Tibial artery (tissue), 4 donors: ENCODE measurements around the gene KIF19.

Experiments used
- DNase-seq, 2 donors: peaks; one replicate each; pipeline ENCODE4 v3.0.0-alpha.2; 2019
- H3K27ac ChIP-seq, 2 donors: fragments of 200-600 bp; sonication (generic) in 1 of 2; 1 replicate in 1 of 2; 2 replicates in 1 of 2; pipeline ENCODE4 v1.5.1; 2018 to 2019; ENCODE audit warnings: mild to moderate bottlenecking in 1 of 2
- H3K27me3 ChIP-seq, 2 donors: fragments of 200-600 bp; sonication (generic) in 1 of 2; one replicate each; pipeline versions ENCODE4 v1.5.1 to v1.6.0; 2016 to 2019
- H3K36me3 ChIP-seq, 3 donors: fragments of 200-600 bp; sonication (generic) in 2 of 3; one replicate each; pipeline ENCODE4 v1.5.1; 2016 to 2019; ENCODE audit warnings: mild to moderate bottlenecking in 2 of 3
- H3K4me1 ChIP-seq, 4 donors: fragments of 200-600 bp; sonication (generic) in 2 of 4; 1 replicate in 3 of 4; 2 replicates in 1 of 4; pipeline ENCODE4 v1.5.1; 2016 to 2019
- H3K4me3 ChIP-seq, 2 donors: fragments of 200-600 bp; sonication (generic) in 1 of 2; 1 replicate in 1 of 2; 2 replicates in 1 of 2; pipeline ENCODE4 v1.5.1; 2018 to 2019; ENCODE audit warnings: mild to moderate bottlenecking in 2 of 2
- H3K9me3 ChIP-seq, 3 donors: fragments of 200-600 bp; sonication (generic) in 1 of 3; one replicate each; pipeline ENCODE4 v1.5.1; 2016 to 2019
- intact Hi-C: fragments of 100-400 bp; cut with DNase I; formaldehyde crosslinking; loops from one replicate; pipeline ENCODE4 v1.15.0; 2023; ENCODE audit warnings: low total_unique reads
- TF ChIP-seq, protein P1 (sequence below), 2 experiments: fragments of 200-600 bp in 1 of 2; fragments of 450-650 bp in 1 of 2; IDR thresholded peaks; one replicate each; pipeline ENCODE4 v1.5.1; 2017 to 2019; ENCODE audit warnings: antibody characterized with exemption in 2 of 2, mild to moderate bottlenecking in 1 of 2, moderate library complexity in 1 of 2

Gene KIF19

DNA sequence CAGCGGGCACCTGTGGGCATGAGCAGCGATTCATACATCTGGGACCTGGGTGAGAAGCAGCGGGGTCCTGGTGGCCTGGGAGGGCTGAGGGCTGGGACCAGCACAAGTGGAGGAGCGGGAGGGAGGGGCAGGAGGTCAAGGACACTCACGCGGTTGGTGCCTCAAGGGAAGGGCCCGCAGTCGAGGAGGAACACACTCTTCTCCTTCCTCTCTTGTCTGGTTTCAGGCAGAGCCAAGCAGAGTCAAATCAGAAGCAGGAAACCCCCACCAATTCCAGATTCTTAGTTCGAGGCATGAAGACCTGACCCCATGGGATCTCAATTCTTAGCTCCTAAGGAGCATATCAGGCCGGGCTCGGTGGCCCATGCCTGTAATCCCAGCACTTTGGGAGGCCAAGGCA, 36.3 kb upstream of the KIF19 start:
- no peak overlapping the region for H3K4me3 ChIP-seq
- TF ChIP-seq, protein P1, sequence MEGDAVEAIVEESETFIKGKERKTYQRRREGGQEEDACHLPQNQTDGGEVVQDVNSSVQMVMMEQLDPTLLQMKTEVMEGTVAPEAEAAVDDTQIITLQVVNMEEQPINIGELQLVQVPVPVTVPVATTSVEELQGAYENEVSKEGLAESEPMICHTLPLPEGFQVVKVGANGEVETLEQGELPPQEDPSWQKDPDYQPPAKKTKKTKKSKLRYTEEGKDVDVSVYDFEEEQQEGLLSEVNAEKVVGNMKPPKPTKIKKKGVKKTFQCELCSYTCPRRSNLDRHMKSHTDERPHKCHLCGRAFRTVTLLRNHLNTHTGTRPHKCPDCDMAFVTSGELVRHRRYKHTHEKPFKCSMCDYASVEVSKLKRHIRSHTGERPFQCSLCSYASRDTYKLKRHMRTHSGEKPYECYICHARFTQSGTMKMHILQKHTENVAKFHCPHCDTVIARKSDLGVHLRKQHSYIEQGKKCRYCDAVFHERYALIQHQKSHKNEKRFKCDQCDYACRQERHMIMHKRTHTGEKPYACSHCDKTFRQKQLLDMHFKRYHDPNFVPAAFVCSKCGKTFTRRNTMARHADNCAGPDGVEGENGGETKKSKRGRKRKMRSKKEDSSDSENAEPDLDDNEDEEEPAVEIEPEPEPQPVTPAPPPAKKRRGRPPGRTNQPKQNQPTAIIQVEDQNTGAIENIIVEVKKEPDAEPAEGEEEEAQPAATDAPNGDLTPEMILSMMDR (IDR thresholded peaks at IDR 0.05) = no peak
- no peaks in the 10 kb centered on the region for H3K4me1 ChIP-seq
- DNase-seq = no peak
- intact Hi-C loops = loop anchor here (10.0 kb wide), 1 partner anchor 195 kb away; no protein-coding TSS in a partner anchor
- H3K9me3 ChIP-seq = no peaks in the 10 kb centered on the region
- H3K27me3 ChIP-seq = peaks cover 0 to 5% of the 10 kb centered on the region in 2 donors
- no peak overlapping the region for H3K27ac ChIP-seq
- no peaks in the 10 kb centered on the region for H3K36me3 ChIP-seq

DNA sequence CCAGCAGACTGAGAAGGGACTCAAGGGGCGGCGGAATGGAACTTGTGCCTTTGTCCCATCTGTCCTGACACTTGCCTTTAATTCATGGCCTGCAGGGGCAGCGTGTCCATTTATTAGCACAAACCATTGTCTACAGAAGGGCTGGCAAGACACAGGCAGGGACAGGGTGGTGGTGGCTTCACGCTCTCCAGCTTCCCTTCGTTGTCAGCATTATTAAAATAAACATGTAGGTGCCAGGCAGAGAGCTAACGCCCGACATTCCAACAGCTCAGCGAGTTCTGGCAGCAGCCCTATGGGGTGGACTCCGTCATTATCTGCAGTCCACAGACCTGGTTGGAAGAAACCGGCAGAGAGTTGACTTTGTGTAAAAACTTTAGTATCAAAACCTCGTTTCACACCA, 35.7 kb upstream of the KIF19 start:
- intact Hi-C loops = no loop called here
- Histone ChIP-seq H3K36me3 (no peaks in the 10 kb centered on the region), H3K4me1 (no peaks in the 10 kb centered on the region), H3K27ac (no peak overlapping the region), H3K9me3 (no peaks in the 10 kb centered on the region), H3K27me3 (no peaks in the 10 kb centered on the region), H3K4me3 (no peak overlapping the region)
- DNase-seq = no peak
- TF ChIP-seq, protein P1 (IDR thresholded peaks at IDR 0.05) = no peak

DNA sequence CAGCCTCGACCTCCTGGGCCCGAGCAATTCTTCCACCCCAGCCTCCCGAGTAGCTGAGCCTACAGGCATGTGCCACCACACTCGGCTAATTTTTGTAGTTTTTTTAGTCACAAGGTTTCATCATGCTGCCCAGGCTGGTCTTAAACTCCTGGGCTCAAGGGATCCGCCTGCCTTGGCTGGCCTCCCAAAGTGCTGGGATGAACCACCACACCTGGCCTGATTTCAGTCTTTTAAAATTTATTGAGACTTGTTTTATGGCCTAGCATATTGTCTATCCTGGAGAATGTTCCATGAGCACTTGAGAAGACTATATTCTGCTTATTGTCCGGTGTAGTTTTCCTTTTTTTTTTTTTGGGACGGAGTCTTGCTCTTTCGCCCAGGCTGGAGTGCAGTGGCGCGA, 33.5 kb upstream of the KIF19 start:
- H3K4me1 ChIP-seq = no peaks in the 10 kb centered on the region
- no peak overlapping the region for H3K4me3 ChIP-seq
- no peak for DNase-seq
- no peaks in the 10 kb centered on the region for H3K36me3 ChIP-seq
- TF ChIP-seq, protein P1 (IDR thresholded peaks at IDR 0.05) = no peak
- intact Hi-C loops = no loop called here
- peaks cover 0 to 1% of the 10 kb centered on the region in 2 donors for H3K27me3 ChIP-seq
- H3K9me3 ChIP-seq = no peaks in the 10 kb centered on the region
- no peak overlapping the region for H3K27ac ChIP-seq

DNA sequence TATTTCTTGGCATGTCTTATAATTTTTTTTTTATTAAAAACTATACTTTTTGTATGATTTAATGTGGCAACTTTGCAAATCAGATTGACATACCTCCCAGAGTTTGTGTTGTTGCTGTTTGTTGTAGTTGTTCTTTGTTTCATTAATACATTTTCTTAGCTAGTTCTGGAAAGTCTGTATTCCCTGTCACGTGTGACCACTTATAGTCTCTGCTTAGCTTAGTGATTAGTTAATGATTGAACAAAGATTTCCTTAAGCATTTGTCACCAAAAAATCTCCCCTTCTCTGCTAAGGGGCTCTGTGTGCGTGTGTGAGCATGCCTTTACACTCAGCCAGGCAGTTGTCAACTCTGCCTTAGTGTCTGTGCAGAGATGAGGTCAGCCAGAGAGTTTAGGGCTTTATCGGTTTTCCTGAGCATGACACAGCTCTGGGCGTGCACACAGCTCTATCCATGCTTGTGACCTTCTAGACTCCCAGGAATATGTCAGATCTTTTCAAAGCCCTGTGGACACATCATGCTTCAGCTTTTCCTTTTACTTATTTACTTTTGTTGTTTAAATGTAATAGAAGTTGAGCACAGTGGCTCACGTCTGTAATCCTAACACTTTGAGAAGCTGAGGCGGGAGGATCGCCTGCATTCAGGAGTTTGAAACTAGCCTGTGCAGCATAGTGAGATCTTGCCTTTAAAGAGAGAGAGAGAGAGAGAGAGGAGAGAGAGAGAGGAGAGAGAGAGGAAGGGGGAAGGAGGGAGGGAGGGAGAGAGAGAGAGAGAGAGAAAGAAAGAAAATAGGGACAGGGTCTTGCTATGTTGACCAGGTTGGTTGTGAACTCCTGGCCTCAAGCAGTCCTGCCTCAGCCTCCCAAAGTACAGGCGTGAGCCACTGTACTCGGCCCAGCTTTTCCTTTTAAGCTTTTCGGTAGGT, 30.1 kb upstream of the KIF19 start:
- TF ChIP-seq, protein P1 (IDR thresholded peaks at IDR 0.05) = no peak
- H3K36me3 ChIP-seq = no peaks in the 10 kb centered on the region
- no peak overlapping the region for H3K27ac ChIP-seq
- no peak overlapping the region for H3K4me3 ChIP-seq
- no peaks in the 10 kb centered on the region for H3K4me1 ChIP-seq
- H3K27me3 ChIP-seq = peaks cover 0 to 34% of the 10 kb centered on the region in 2 donors
- DNase-seq = no peak
- no peaks in the 10 kb centered on the region for H3K9me3 ChIP-seq
- intact Hi-C loops = no loop called here

DNA sequence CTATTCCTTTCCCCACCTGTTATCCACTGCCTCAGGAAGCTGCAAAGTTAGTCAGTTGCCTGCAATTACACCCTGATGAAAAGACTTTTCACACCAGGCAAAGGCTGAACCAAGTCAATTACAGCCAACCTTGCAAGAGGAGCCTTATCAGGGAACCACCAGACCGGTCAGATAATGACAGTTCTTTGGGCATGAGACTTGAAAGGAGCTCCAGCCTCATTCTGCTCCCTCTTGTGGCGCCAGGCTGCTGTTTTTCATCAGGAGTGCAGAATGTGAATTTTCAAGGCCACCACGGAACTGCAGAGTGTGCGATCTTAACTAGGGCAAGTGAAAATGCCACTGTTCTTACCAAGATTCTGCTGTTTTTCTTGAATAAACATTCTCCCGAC, 29.5 kb upstream of the KIF19 start:
- DNase-seq = peak in 1 of 2 donors; percentile 56
- Histone ChIP-seq H3K27ac (no peak overlapping the region), H3K27me3 (peaks cover 0 to 38% of the 10 kb centered on the region in 2 donors), H3K36me3 (no peaks in the 10 kb centered on the region), H3K4me3 (no peak overlapping the region), H3K9me3 (no peaks in the 10 kb centered on the region), H3K4me1 (no peaks in the 10 kb centered on the region)
- TF ChIP-seq, protein P1 (IDR thresholded peaks at IDR 0.05) = peak; percentile 14 to 24
- intact Hi-C loops = no loop called here
